ENCODE data around the gene GLS. TPM values are rescaled to one million over a fixed set of nuclear protein-coding genes. Genes with fewer than 3 reads are reported as not detected.

The GLS gene
- total and polyA plus RNA-seq, 2 of the 13 experiments (the other 11 are each of a cell fraction or from before 2014, with no cell fraction given) = 78.6 to 183 TPM

- ATAC-seq = peak; percentile 28; the same call in 1 of the 3 replicates
- TF ChIP-seq TAF15 (IDR thresholded peaks at IDR 0.05; ENCODE audit: low read depth, low read length, poor library complexity, severe bottlenecking) = no peak
- TF ChIP-seq RBM22 (optimal IDR thresholded peaks at IDR 0.05; ENCODE audit: low read length) = peak; percentile 21
- no peak for TF ChIP-seq ZNF256 (CRISPR knock-in tag; conservative IDR thresholded peaks at IDR 0.05)
- TF ChIP-seq FUBP1 (CRISPR knock-in tag; IDR thresholded peaks at IDR 0.05; ENCODE audit: borderline replicate concordance) = no peak
- no peak for TF ChIP-seq ZNF557 (CRISPR knock-in tag; IDR thresholded peaks at IDR 0.05)
- Histone ChIP-seq H3K9ac (ENCODE audit: insufficient read depth, low read depth, low read length) (no peak overlapping the region), H3K4me3 (replicated peaks in 1 of 3; ENCODE audit: insufficient read depth in 1 of 3, low read depth in 2 of 3, low read length in 3 of 3) (no peak overlapping the region), H4K20me1 (ENCODE audit: insufficient read depth, low read length) (no peaks in the 10 kb centered on the region), H2AFZ (ENCODE audit: low read length) (no peak overlapping the region), H3K79me2 (ENCODE audit: insufficient read depth, low read length) (no peaks in the 10 kb centered on the region), H3K27me3 (ENCODE audit: control insufficient read depth in 1 of 2, insufficient read depth in 2 of 2, low read length in 2 of 2) (no peaks in the 10 kb centered on the region), H3K27ac (ENCODE audit: extremely low read length, insufficient read depth, low read length) (no peak overlapping the region), H3K36me3 (replicated peaks in 1 of 2; ENCODE audit: control insufficient read depth in 1 of 2, insufficient read depth in 2 of 2, low read length in 2 of 2) (peaks cover 37 to 95% of the 10 kb centered on the region in 2 experiments), H3K4me1 (ENCODE audit: insufficient read depth, low read length) (no peaks in the 10 kb centered on the region), H3K4me2 (ENCODE audit: low read depth, low read length) (no peak overlapping the region), H3K9me3 (ENCODE audit: low read length) (no peaks in the 10 kb centered on the region)
- no peak for FAIRE-seq
- no peak for DNase-seq (ENCODE audit: low spot score)
- in situ Hi-C loops (cut with HindIII; ENCODE audit: extremely low pct_ligation_motif_present, low pct_unique_long_range_greater_than_20kb) = no loop called here
- POLR2A ChIA-PET = no interaction called here
- intact Hi-C loops (cut with micrococcal nuclease; ENCODE audit: unreplicated experiment) = loop anchor here (10.0 kb wide), 1 partner anchor 380 kb away; no protein-coding TSS in a partner anchor
- BruUV-seq (replicated peaks) = no TSS peak
- CTCF ChIA-PET (ENCODE audit: low intra/inter-chr PET ratio, low total read pairs) = no interaction called here
- WGBS (ENCODE audit: low lambda C conversion rate) = 100% methylated on average over 4 of the region's 5 CpGs
These were observed 104.0 kb downstream of the GLS start for GRCh38 chr2:190984595-190984994.

DNA sequence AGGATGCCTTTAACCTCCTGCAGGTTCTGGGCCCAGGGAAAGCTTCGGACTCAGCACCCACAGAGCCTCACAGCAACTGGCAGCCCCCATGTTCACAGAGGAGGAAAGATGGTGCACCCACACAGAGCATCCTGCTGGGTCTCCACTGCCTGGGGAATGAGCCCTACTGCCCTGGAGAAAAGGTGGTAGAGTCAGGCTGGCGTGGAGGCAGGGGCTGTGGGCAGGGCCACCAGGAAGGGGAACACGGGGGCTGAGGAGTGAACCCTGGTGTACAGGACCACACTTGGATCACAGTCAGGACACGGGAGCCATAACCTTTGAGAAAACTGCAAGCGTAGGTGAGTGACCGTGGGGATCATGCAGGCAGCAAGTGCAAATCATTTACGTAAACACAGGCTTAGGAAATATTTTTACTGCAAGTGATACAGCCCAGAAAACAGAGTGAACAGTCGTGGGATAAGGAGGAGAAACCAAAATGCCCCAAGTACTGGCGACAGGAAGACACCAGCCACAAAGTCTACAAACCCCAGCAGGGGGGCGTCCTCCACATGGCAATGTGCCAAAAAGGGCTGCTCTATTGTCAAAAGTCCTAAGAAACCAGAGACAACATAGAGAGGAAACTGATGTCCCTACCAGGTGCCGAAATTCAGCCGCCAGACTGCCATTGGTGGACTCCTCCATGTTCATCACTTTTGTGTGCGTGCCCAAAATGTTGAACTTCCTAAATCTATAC is 105.8 kb downstream of the GLS start:
- H2AFZ ChIP-seq (ENCODE audit: low read length) = no peak overlapping the region
- no peaks in the 10 kb centered on the region for H3K9me3 ChIP-seq (ENCODE audit: low read length)
- BruUV-seq (replicated peaks) = no TSS peak
- DNase-seq (ENCODE audit: low spot score) (no peak), FAIRE-seq (no peak), ATAC-seq (no peak)
- peaks cover 32 to 96% of the 10 kb centered on the region in 2 experiments for H3K36me3 ChIP-seq (replicated peaks in 1 of 2; ENCODE audit: control insufficient read depth in 1 of 2, insufficient read depth in 2 of 2, low read length in 2 of 2)
- POLR2A ChIA-PET = no interaction called here
- no peak overlapping the region for H3K4me2 ChIP-seq (ENCODE audit: low read depth, low read length)
- H3K4me1 ChIP-seq (ENCODE audit: insufficient read depth, low read length) = no peaks in the 10 kb centered on the region
- no peaks in the 10 kb centered on the region for H3K79me2 ChIP-seq (ENCODE audit: insufficient read depth, low read length)
- no peaks in the 10 kb centered on the region for H4K20me1 ChIP-seq (ENCODE audit: insufficient read depth, low read length)
- H3K4me3 ChIP-seq (replicated peaks in 1 of 3; ENCODE audit: insufficient read depth in 1 of 3, low read depth in 2 of 3, low read length in 3 of 3) = no peak overlapping the region
- H3K9ac ChIP-seq (ENCODE audit: insufficient read depth, low read depth, low read length) = no peak overlapping the region
- no peak overlapping the region for H3K27ac ChIP-seq (ENCODE audit: extremely low read length, insufficient read depth, low read length)
- no peaks in the 10 kb centered on the region for H3K27me3 ChIP-seq (ENCODE audit: control insufficient read depth in 1 of 2, insufficient read depth in 2 of 2, low read length in 2 of 2)
- CTCF ChIA-PET (ENCODE audit: low intra/inter-chr PET ratio, low total read pairs) = no interaction called here
- intact Hi-C loops (cut with micrococcal nuclease; ENCODE audit: unreplicated experiment) (loop anchor here (10.0 kb wide), 1 partner anchor 382 kb away; no protein-coding TSS in a partner anchor), in situ Hi-C loops (cut with HindIII; ENCODE audit: extremely low pct_ligation_motif_present, low pct_unique_long_range_greater_than_20kb) (no loop called here)
- WGBS (ENCODE audit: low lambda C conversion rate) = 97% methylated on average over 13 of the region's 13 CpGs
- TF ChIP-seq ZNF253 (CRISPR knock-in tag; IDR thresholded peaks at IDR 0.05; ENCODE audit: borderline replicate concordance) (no peak), DDIT3 (CRISPR knock-in tag; IDR thresholded peaks at IDR 0.05) (no peak), TBP (CRISPR knock-in tag; IDR thresholded peaks at IDR 0.05) (no peak)

Data from HepG2 (cell line).